Adipose tissue (tissue), 3 donors: ENCODE data around the gene ABCB1. TPM values are rescaled to one million over a fixed set of nuclear protein-coding genes. Genes with fewer than 3 reads are reported as not detected.
"Not testable (repeated sequence)": the region's sequence is repeated elsewhere in the genome, so short reads cannot be mapped to it uniquely, and the experiment has no call there.

Experiments used
- H3K27ac ChIP-seq: one replicate; pipeline ENCODE4 v1.5.1; 2013; ENCODE audit warnings: low read depth, low read length
- WGBS, 3 donors: extraction: QIAGEN DNeasy Blood & Tissue Kit; methylation state at CpG; one replicate each; pipeline ENCODE4 v1.1.7; 2013; 5-methylcytosine and 5-hydroxymethylcytosine counted together
- polyA plus RNA-seq, 3 donors: library from polyadenylated mRNA; stranded (reverse); fragments of 200-250 nt; gene quantifications; one replicate each; pipeline ENCODE4 v1.2.3, GENCODE V29; 2013
- donor health status: healthy with polysubstance abuse.
- donor health status: Bipolar disorder and iron deficiency.
- donor health status: healthy.

ABCB1 gene
- polyA plus RNA-seq, 3 donors: 0.69 to 3.2 (median 0.90) TPM

- WGBS, 3 donors: 86 to 98% (median 94%) methylated on average over 1 of the region's 1 CpG
- H3K27ac ChIP-seq: no peak overlapping the region
These were observed 106.2 kb downstream of the ABCB1 start for GRCh38 chr7:87494454-87494853.

DNA sequence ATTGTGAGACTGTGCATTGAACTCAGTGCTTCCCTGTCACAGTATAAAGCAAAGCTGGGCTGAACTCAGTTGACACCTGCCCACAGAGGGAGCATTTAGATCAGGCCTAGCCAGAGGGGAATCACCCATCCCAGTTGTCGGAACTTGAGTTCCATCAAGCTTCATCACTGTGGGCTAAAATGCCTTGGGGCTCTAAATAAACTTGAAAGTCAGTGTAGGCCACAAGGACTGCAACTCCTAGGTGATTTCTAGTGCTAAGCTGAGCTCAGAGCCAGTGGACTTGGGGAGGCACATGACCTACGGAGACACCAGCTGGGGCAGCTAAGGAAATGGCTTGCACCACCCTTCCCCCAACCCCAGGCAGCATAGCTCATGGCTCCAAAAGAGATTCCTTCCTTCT lies 117.6 kb downstream of the ABCB1 start:
- H3K27ac ChIP-seq: no peak overlapping the region
- WGBS, 3 donors: 84 to 90% (median 86%) methylated on average over 2 of the region's 2 CpGs

DNA sequence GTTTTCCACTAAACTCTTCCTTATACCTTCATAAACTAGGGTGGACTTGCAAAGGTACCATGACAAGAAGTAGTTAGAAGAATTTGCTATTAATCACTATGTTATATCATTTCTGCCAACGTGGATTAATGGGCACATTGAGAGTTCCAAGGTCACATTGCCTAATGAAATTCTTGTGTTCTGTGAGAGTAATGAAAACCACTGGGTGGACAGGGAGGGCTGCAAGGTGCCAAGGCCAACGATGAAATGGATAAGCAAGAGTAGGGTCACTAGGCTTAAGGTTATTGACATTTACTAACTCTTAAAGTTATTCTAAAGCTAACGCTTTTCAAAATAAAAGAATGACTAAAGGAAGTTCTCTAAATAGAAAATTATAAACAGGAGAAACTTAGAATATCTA lies 118.6 kb downstream of the ABCB1 start:
- WGBS, 3 donors: 32 to 69% (median 61%) methylated on average over 3 of the region's 3 CpGs
- no peak overlapping the region for H3K27ac ChIP-seq

DNA sequence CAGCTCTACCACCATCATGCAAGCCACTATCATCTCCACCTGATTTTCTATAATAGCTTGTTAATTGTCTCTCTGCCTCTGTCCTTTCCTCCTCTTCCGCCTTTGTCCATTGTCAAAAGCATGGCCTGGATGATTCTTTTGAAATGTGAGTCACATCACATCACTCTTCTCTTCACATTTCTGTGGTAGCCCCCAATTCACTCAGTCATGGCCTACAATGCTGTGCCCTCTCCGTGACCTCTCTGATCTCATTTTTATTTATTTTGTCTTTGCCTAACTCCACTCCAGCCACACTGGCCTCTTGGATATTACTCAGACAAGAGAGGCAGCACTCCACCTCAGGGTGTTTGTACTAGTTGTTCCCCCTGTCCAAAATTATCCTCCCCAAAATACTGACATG lies 120.3 kb downstream of the ABCB1 start:
- 89 to 97% (median 90%) methylated on average over 2 of the region's 2 CpGs for WGBS, 3 donors
- H3K27ac ChIP-seq: no peak overlapping the region

DNA sequence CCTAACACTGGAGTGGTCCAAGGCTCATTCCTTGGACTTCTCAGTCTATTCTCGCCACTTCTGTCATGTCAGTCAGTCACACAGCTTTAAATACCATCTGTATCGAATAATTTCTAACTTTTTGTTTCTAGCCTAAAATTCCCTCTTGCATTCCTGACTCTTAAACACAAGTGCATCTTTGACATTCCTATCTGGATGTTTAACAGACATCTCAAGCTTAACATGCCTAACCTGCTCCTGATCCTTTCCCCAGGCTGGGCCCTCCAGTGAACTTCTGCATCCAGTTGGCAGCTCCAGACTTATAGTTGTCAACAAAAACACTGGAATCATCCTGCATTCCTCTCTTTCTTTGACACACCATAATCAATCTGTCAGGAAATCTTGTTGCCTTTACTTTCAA lies 120.7 kb downstream of the ABCB1 start:
- WGBS, 3 donors: 77 to 85% (median 83%) methylated on average over 2 of the region's 2 CpGs

DNA sequence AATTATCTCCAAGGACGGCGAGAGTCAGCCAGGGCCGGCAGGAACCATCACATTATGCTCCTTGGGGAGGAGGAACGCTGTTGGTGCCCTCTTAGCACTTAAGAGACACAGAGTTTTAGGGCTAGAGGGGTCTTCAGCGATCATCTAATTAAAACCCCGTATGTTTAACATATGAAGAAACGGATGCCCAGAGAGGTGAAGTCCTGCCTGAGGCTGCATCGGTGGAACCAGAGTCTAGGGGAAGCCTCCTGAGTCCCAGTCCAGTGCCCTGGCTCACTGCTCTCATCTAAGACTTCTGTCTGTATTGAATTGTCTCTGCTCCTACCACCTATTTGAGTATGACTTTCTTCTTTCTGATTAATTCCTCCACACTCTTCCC lies 124.5 kb downstream of the ABCB1 start:
- WGBS, 3 donors: 56 to 64% (median 56%) methylated on average over 8 of the region's 8 CpGs
- H3K27ac ChIP-seq: no peak overlapping the region

More for the DNA sequence above, 120.7 kb downstream of the ABCB1 start:
- H3K27ac ChIP-seq: no peak overlapping the region

- H3K27ac ChIP-seq: no peak within 1 kb of the TSS
- 5 to 7% (median 6%) methylated on average over 56 to 80 of the region's 80 CpGs for WGBS, 3 donors
These were observed 125.1 kb downstream of the ABCB1 start, which contains the start of gene ABCB4 for GRCh38 chr7:87475359-87476178. ABCB4 (minus strand) TSS chr7:87475680; CDS start chr7:87475465, 215 bp downstream.

GRCh38 chr7:87474533-87475358 lies 125.9 kb downstream of the ABCB1 start:
- WGBS, 3 donors: 12 to 19% (median 16%) methylated on average over 14 of the region's 14 CpGs
- no peak overlapping the region for H3K27ac ChIP-seq

DNA sequence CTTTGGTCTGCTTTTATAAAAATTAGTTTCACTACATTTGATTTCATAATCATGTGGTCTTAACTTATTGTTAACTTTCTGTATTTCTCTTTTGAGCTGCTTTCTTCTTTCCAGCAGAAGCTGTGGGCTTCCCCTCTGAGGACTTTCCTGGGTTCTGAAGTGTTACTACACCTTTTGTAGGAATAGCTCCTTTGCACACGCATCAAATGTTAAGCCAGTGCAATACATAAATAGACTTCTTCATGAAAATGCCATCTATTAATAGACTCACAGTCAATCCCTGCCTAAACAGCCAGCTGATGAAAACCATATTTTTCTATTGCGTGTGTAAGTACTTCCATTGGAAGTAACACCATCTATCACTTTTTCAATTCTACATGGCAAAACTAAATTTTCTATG lies 126.7 kb downstream of the ABCB1 start:
- 38 to 58% (median 38%) methylated on average over 2 of the region's 2 CpGs for WGBS, 3 donors
- no peak overlapping the region for H3K27ac ChIP-seq

- WGBS, 3 donors: 58 to 68% (median 65%) methylated on average over 2 of the region's 2 CpGs
These were observed 127.5 kb downstream of the ABCB1 start for GRCh38 chr7:87473192-87473591.

GRCh38 chr7:87471473-87471872 lies 129.2 kb downstream of the ABCB1 start:
- H3K27ac ChIP-seq: no peak overlapping the region
- WGBS, 3 donors: 66 to 84% (median 72%) methylated on average over 2 of the region's 2 CpGs

More at GRCh38 chr7:87473192-87473591, 127.5 kb downstream of the ABCB1 start:
- H3K27ac ChIP-seq: no peak overlapping the region

DNA sequence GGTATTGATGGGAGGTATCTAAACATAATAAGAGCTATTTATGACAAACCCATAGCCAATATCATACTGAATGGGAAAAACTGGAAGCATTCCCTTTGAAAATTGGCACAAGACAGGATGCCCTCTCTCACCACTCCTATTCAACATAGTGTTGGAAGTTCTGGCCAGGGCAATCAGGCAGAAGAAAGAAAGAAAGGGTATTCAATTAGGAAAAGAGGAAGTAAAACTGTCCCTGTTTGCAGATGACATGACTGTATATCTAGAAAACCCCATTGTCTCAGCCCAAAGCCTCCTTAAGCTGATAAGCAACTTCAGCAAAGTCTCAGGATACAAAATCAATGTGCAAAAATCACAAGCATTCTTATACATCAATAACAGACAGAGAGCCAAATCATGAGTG lies 131.5 kb downstream of the ABCB1 start:
- not testable (repeated sequence) for H3K27ac ChIP-seq

- WGBS, 3 donors: 85 to 93% (median 91%) methylated on average over 6 to 7 of the region's 7 CpGs
- H3K27ac ChIP-seq: not testable (repeated sequence)
These were observed 135.2 kb downstream of the ABCB1 start for GRCh38 chr7:87465534-87465880.

DNA sequence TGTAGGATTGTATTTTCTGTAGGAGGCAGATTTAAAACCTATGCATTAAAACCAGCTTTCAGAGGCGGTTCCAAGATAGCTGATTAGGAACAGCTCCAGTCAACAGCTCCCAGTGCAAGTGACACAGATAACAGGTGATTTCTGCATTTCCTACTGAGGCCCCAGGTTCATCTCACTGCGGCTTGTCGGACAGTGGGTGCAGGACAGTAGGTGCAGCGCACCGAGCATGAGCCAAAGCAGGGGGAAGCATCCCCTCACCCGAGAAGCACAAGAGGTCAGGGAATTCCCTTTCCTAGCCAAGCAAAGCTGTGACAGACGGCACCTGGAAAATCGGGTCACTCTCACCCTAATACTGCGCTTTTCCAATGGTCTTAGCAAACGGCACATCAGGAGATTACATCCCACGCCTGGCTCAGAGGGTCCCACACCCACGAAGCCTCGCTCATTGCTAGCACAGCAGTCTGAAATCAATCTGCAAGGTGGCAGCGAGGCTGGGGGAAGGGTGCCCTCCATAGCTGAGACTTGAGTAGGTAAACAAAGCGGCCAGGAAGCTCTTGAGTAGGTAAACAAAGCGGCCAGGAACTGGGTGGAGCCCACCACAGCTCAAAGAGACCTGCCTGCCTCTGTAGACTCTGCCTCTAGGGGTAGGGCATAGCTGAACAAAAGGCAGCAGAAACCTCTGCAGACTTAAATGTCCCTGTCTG lies 135.7 kb downstream of the ABCB1 start:
- WGBS, 3 donors: 42 to 76% (median 76%) methylated on average over 16 of the region's 16 CpGs
- H3K27ac ChIP-seq: not testable (repeated sequence)

DNA sequence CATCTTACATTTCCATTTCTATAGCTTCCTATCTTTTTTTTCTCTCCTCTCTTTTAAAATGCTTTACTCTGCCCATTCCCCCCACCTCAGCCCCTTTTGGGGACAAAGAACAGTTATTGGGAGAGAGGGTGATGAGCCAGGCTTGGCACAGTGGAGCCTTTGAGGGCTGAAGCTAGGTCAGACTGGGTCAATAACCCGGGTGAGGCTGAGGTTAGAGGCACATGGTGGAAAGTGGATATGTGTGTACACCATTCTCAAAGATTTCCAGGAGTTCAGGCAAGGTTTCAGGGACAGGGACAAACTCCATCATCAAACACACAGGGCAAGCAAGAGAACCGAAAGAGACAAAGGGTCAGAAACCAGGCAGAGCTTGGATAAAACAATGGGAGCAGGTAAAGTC lies 136.7 kb downstream of the ABCB1 start:
- 82 to 87% (median 84%) methylated on average over 2 of the region's 2 CpGs for WGBS, 3 donors
- H3K27ac ChIP-seq: no peak overlapping the region

GRCh38 chr7:87460444-87460843 lies 140.2 kb downstream of the ABCB1 start:
- 92 to 94% (median 92%) methylated on average over 3 of the region's 3 CpGs for WGBS, 3 donors
- not testable (repeated sequence) for H3K27ac ChIP-seq

- 81 to 89% (median 83%) methylated on average over 2 of the region's 2 CpGs for WGBS, 3 donors
- no peak overlapping the region for H3K27ac ChIP-seq
These were observed 140.7 kb downstream of the ABCB1 start for GRCh38 chr7:87459941-87460340.

GRCh38 chr7:87458148-87458547 lies 142.5 kb downstream of the ABCB1 start:
- H3K27ac ChIP-seq: no peak overlapping the region
- WGBS, 3 donors: 58 to 79% (median 75%) methylated on average over 3 of the region's 3 CpGs

DNA sequence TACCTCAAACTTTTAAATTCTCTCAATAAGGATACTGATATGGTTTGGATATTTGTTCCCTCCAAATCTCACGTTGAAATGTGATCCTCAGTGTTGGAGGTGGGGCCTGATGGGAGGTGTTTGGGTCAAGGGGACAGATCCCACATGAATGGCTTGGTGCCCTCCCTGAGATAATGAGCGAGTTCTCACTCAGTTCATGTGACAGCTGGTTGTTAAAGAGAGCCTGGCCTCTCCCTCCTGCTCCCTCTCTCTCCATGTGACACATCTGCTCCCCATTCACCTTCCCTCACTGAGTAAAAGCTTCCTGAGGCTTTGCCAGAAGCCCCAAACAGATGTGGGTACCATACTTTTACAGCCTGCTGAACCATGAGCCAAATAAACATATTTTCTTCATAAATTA lies 144.4 kb downstream of the ABCB1 start:
- no peak overlapping the region for H3K27ac ChIP-seq
- WGBS, 3 donors: 22 to 57% (median 47%) methylated on average over 2 of the region's 2 CpGs
